HG02798 (cell line): ENCODE data around the gene CT45A2.
"Not testable (repeated sequence)": the region's sequence is repeated elsewhere in the genome, so short reads cannot be mapped to it uniquely, and the experiment has no call there.

Source experiments
- ATAC-seq: cut with Tn5 transposase; IDR thresholded peaks from one replicate; pipeline ENCODE4 v1.9.1; 2021; ENCODE audit warnings: mild to moderate bottlenecking; ENCODE audit not compliant: unreplicated experiment, poor library complexity

CT45A2 gene

GRCh38 chrX:135819912-135820311, at the start of gene CT45A2:
CT45A2 (minus strand) TSS chrX:135820012; CDS start chrX:135816265, 3,747 bp downstream.
- not testable (repeated sequence) for ATAC-seq

GRCh38 chrX:135854438-135854837, 34.6 kb upstream of the CT45A2 start, which contains the start of gene CT45A8:
CT45A8 (minus strand) TSS chrX:135854538; CDS start chrX:135850783, 3,755 bp downstream.
- ATAC-seq, result not testable (repeated sequence)

GRCh38 chrX:135837180-135837579, 17.4 kb upstream of the CT45A2 start, which contains the start of gene CT45A7:
CT45A7 (minus strand) TSS chrX:135837280; CDS start chrX:135833533, 3,747 bp downstream.
- ATAC-seq, result not testable (repeated sequence)

GRCh38 chrX:135802687-135803086, 17.1 kb downstream of the CT45A2 start, which contains the start of gene CT45A6:
CT45A6 (minus strand) TSS chrX:135802787; CDS start chrX:135798993, 3,794 bp downstream.
- not testable (repeated sequence) for ATAC-seq

GRCh38 chrX:135785403-135785802, 34.4 kb downstream of the CT45A2 start, which contains the start of gene CT45A5:
CT45A5 (minus strand) TSS chrX:135785503; CDS start chrX:135781729, 3,774 bp downstream.
- ATAC-seq, result not testable (repeated sequence)

GRCh38 chrX:135768091-135768490, 51.7 kb downstream of the CT45A2 start, which contains the start of gene CT45A3:
CT45A3 (minus strand) TSS chrX:135768191; CDS start chrX:135764444, 3,747 bp downstream.
- not testable (repeated sequence) for ATAC-seq
